MM.1S (cell line): ENCODE measurements around the gene TTC27.

Experiments
- CTCF ChIP-seq: fragments of 300-600 bp; sonication (generic); IDR thresholded peaks from 2 replicates; pipeline ENCODE4 v1.5.1; 2016; ENCODE audit warnings: antibody characterized with exemption, low read length, mixed read lengths
- EZH2 ChIP-seq: fragments of 300-600 bp; sonication (generic); optimal IDR thresholded peaks from 2 replicates; pipeline ENCODE3; 2017; ENCODE audit warnings: low read depth, mild to moderate bottlenecking, antibody characterized with exemption, low read length, mixed read lengths

GRCh38 chr2:32773448-32773808 is 145.6 kb downstream of the TTC27 start:
- no peak for TF ChIP-seq CTCF
- TF ChIP-seq EZH2 = no peak
